Measurements from ENCODE around the gene RPL10.

- TF ChIP-seq EZH2 (IDR thresholded peaks at IDR 0.05; ENCODE audit: insufficient read depth, poor library complexity, severe bottlenecking) = no peak
- no peak for TF ChIP-seq EZH2phosphoT487 (IDR thresholded peaks at IDR 0.05; ENCODE audit: insufficient read depth, low read depth)
Measured at GRCh38 chrX:154371789-154372300, 26.3 kb upstream of the RPL10 start.
